Adrenal gland (tissue), 12 donors: ENCODE results near the gene COQ4. TPM values are rescaled to one million over a fixed set of nuclear protein-coding genes. Genes with fewer than 3 reads are reported as not detected.

Source experiments
- DNase-seq, 7 donors: peaks; one replicate each; pipeline ENCODE4 v3.0.0-alpha.2; 2019 to 2020
- H3K27ac ChIP-seq, 5 donors: fragments of 200-600 bp; sonication (generic) in 4 of 5; 1 replicate in 3 of 5; 2 replicates in 2 of 5; pipeline versions ENCODE4 v1.5.1 to v1.8.0; 2016 to 2020; ENCODE audit warnings: mild to moderate bottlenecking in 1 of 5
- H3K27me3 ChIP-seq: fragments of 200-600 bp; 2 replicates; pipeline ENCODE4 v1.8.0; 2021
- H3K36me3 ChIP-seq, 2 donors: fragments of 200-600 bp; replicated peaks in 1 of 2; 1 replicate in 1 of 2; 2 replicates in 1 of 2; pipeline versions ENCODE4 v1.5.1 to v1.8.0; 2018 to 2022
- H3K4me1 ChIP-seq, 2 donors: fragments of 200-600 bp; replicated peaks in 1 of 2; 1 replicate in 1 of 2; 2 replicates in 1 of 2; pipeline versions ENCODE4 v1.5.1 to v1.8.0; 2018 to 2021
- H3K4me3 ChIP-seq, 4 donors: fragments of 200-600 bp; sonication (generic) in 3 of 4; one replicate each; pipeline ENCODE4 v1.5.1; 2016 to 2018
- H3K9me3 ChIP-seq, 3 donors: fragments of 200-600 bp; sonication (generic) in 1 of 3; replicated peaks in 1 of 3; 1 replicate in 2 of 3; 2 replicates in 1 of 3; pipeline versions ENCODE4 v1.5.1 to v1.8.0; 2016 to 2021
- CTCF ChIP-seq, 6 experiments: fragments of 450-650 bp in 4 of 6; fragments of 200-600 bp in 2 of 6; sonication (generic) in 1 of 6; IDR thresholded peaks; 1 replicate in 5 of 6; 2 replicates in 1 of 6; pipeline versions ENCODE4 v1.5.1 to v1.8.0; 2016 to 2021; ENCODE audit warnings: antibody characterized with exemption in 6 of 6, mild to moderate bottlenecking in 2 of 6, moderate library complexity in 1 of 6
- POLR2A ChIP-seq, 2 donors: fragments of 450-650 bp; IDR thresholded peaks; one replicate each; pipeline ENCODE4 v1.6.1; 2017; ENCODE audit warnings: antibody characterized with exemption in 2 of 2, mild to moderate bottlenecking in 2 of 2, moderate library complexity in 1 of 2
- WGBS, 4 donors: extraction: QIAGEN DNeasy Blood & Tissue Kit in 2 of 4; methylation state at CpG; one replicate each; pipeline versions ENCODE4 v1.1.5 to v1.1.7; 2013 to 2017; 5-methylcytosine and 5-hydroxymethylcytosine counted together
- intact Hi-C, 2 donors: fragments of 100-400 bp; cut with DNase I; formaldehyde crosslinking; loops; one replicate each; pipeline versions ENCODE4 v1.14.1 to v1.15.0; 2022 to 2023
- polyA plus RNA-seq, 3 donors: library from polyadenylated mRNA; stranded (reverse); fragments of 200-250 nt in 2 of 3; fragments of 350-450 nt in 1 of 3; fragmentation: Illumina TruSeq in 1 of 3; extraction: RNeasy Lipid Tissue Mini Kit (QIAGEN cat#74804) in 1 of 3; gene quantifications; one replicate each; pipeline ENCODE4 v1.2.3, GENCODE V29; 2013 to 2014
- total RNA-seq, 9 donors: library from RNA; depleted of rRNA in 4 of 9; stranded (reverse); fragments of >200 nt in 4 of 9; fragments of 120-200 nt in 1 of 9; fragmentation: NEBNext Ultra II Directional in 1 of 9; extraction: Animal tissue kit (Norgen Biotek cat#: 25700) in 1 of 9; gene quantifications; one replicate each; pipeline versions ENCODE4 v1.1.0 to v1.2.4, GENCODE V29; 2013 to 2023
- donor health status: healthy with polysubstance abuse.
- donor health status: Bipolar disorder and iron deficiency.
- donor health status: DM: yes; HTN: yes; CAD: no.
- donor health status: DM: no; HTN: no; CAD: no.
- donor health status: DM: no; HTN: no; CAD: no.
- donor health status: DM: yes; HTN: yes; CAD: no.

COQ4 gene
- total and polyA plus RNA-seq, 12 donors = 35.8 to 111 (median 71.0) TPM

DNA sequence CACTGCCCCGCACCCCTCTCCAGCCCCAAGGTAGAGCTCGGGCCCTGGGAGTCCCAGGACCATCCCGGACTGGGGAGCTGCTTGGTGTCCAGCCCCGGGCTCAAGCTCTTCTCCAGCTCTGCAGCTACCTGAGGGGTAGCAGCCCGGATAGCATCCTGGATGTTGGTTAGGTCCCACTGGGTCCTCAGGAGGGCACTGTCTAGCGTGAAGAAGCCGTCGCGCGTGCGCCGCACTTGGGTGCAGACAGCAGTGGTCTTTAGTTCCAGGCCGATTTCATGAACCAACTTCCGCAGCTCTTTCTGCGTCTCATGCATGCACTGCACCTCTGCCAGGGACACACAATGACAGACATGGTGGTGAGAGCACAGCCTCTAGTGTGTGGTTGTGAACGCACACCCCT lies 13.1 kb upstream of the COQ4 start:
- H3K27me3 ChIP-seq = no peaks in the 10 kb centered on the region
- WGBS, 4 donors = 92 to 96% (median 94%) methylated on average over 2 to 16 of the region's 16 CpGs
- peaks cover 0 to 37% of the 10 kb centered on the region in 2 donors for H3K36me3 ChIP-seq

GRCh38 chr9:128310461-128310860 lies 12.2 kb upstream of the COQ4 start:
- intact Hi-C loops = no loop called here
- TF ChIP-seq POLR2A (IDR thresholded peaks at IDR 0.05) (no peak), CTCF (IDR thresholded peaks at IDR 0.05) (no peak)
- Histone ChIP-seq H3K36me3 (peaks cover 0 to 46% of the 10 kb centered on the region in 2 donors), H3K4me3 (no peak overlapping the region), H3K27ac (peak overlapping the region in 1 of 5 donors; percentile 40), H3K27me3 (no peaks in the 10 kb centered on the region), H3K4me1 (peaks cover 0 to 5% of the 10 kb centered on the region in 2 donors), H3K9me3 (no peaks in the 10 kb centered on the region)
- WGBS, 4 donors = 70 to 86% (median 79%) methylated on average over 3 to 10 of the region's 10 CpGs
- DNase-seq = no peak

More for the DNA sequence above, 13.1 kb upstream of the COQ4 start:
- intact Hi-C loops = no loop called here
- TF ChIP-seq CTCF (IDR thresholded peaks at IDR 0.05) (no peak), POLR2A (IDR thresholded peaks at IDR 0.05) (no peak)
- Histone ChIP-seq H3K27ac (no peak overlapping the region), H3K4me3 (no peak overlapping the region), H3K4me1 (peaks cover 0 to 5% of the 10 kb centered on the region in 2 donors), H3K9me3 (no peaks in the 10 kb centered on the region)
- DNase-seq = no peak

DNA sequence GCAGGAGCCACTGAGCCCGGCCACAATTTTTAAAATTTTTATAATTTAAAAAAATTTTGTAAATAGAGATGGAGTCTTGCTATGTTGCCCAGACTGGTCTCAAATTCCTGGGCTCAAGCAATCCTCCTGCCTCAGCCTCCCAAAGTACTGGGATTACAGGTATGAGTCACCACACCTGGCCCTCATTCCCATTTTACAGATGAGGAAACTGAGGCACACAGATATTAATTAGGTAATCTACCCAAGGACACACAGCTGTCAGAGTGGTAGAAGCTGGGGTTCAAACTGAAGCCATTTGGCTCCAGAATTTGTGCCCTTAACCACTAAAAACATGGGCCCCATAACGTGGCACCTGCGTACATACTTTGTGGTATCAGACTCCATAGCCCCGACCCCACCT lies 7.9 kb upstream of the COQ4 start:
- TF ChIP-seq CTCF (IDR thresholded peaks at IDR 0.05) (no peak), POLR2A (IDR thresholded peaks at IDR 0.05) (no peak)
- Histone ChIP-seq H3K27ac (no peak overlapping the region), H3K36me3 (peaks cover 0 to 67% of the 10 kb centered on the region in 2 donors), H3K9me3 (no peaks in the 10 kb centered on the region), H3K4me1 (no peaks in the 10 kb centered on the region), H3K27me3 (no peaks in the 10 kb centered on the region), H3K4me3 (no peak overlapping the region)
- DNase-seq = no peak
- WGBS, 4 donors = 90 to 97% (median 92%) methylated on average over 4 of the region's 4 CpGs
- intact Hi-C loops = no loop called here

DNA sequence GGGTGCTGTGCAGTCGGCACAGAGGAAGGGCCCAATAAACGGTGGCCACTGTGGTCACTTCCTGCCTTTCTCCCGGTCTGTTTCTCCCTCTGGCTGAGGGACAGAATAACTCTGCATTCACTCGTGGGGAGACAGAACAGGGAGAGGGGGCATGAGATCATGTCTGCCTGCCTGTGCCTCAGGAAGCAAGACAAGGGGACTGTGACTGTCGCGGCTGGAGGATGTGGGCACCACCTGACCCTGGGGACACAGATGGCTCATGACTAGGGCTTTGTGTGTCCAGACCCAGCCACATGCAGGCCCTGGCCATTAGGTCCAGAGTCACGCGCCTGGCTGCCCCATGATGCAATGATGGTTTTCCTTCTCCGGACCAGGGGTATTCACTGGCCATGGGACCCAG lies 6.2 kb upstream of the COQ4 start:
- DNase-seq = peak in 1 of 7 donors; percentile 60
- Histone ChIP-seq H3K4me3 (no peak overlapping the region), H3K4me1 (peaks cover 2 to 4% of the 10 kb centered on the region in 2 donors), H3K9me3 (no peaks in the 10 kb centered on the region), H3K27ac (no peak overlapping the region), H3K36me3 (peaks cover 0 to 49% of the 10 kb centered on the region in 2 donors), H3K27me3 (no peaks in the 10 kb centered on the region)
- WGBS, 4 donors = 67 to 86% (median 74%) methylated on average over 7 to 9 of the region's 9 CpGs
- intact Hi-C loops = no loop called here
- no peak for TF ChIP-seq CTCF (IDR thresholded peaks at IDR 0.05)
